Measurements from ENCODE around the gene ZFYVE28. TPM values are rescaled to one million over a fixed set of nuclear protein-coding genes. Genes with fewer than 3 reads are reported as not detected.

ZFYVE28 gene
- total RNA-seq, 6 donors from 2014 or later: 10.8 to 51.3 (median 15.2) TPM

GRCh38 chr4:2263926-2264321 lies 154.5 kb downstream of the ZFYVE28 start:
- peaks cover 42 to 55% (median 47%) of the 10 kb centered on the region in 4 donors for H3K4me1 ChIP-seq
- DNase-seq (no peak), ATAC-seq (ENCODE audit: low FRiP score in 2 of 2) (no peak)
- H3K4me3 ChIP-seq: no peak overlapping the region
- peaks cover 0 to 7% (median under 1%) of the 10 kb centered on the region in 4 donors for H3K36me3 ChIP-seq
- H3K27ac ChIP-seq: no peak overlapping the region
- 77 to 97% methylated on average over 6 of the region's 6 CpGs for WGBS, 2 donors
- no peaks in the 10 kb centered on the region for H3K27me3 ChIP-seq
- no peak for TF ChIP-seq POLR2A (IDR thresholded peaks at IDR 0.05)
- TF ChIP-seq CTCF (IDR thresholded peaks at IDR 0.05): no peak
- TF ChIP-seq POLR2AphosphoS5 (IDR thresholded peaks at IDR 0.05): no peak
- no peak for TF ChIP-seq EP300 (IDR thresholded peaks at IDR 0.05)
- no peaks in the 10 kb centered on the region for H3K9me3 ChIP-seq

DNA sequence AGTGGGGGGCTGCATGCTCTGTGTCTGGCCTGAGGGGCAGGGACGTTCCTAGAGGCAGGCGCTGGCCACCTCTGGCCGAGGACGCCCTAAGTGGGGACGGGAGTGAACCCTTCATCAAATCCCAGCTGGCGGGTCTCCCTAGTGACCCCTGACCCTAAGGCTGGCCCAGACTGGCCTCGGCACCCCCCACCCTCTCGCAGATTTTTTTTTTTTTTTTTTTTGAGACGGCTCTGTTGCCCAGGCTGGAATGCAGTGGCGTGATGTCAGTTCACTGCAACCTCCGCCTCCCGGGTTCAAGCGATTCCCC lies 155.5 kb downstream of the ZFYVE28 start:
- DNase-seq (no peak), ATAC-seq (ENCODE audit: low FRiP score in 2 of 2) (no peak)
- H3K27ac ChIP-seq: peak overlapping the region; percentile 94 to 98 (median 98)
- peaks cover 52 to 65% (median 57%) of the 10 kb centered on the region in 4 donors for H3K4me1 ChIP-seq
- peaks cover 0 to 13% (median 8%) of the 10 kb centered on the region in 4 donors for H3K36me3 ChIP-seq
- no peaks in the 10 kb centered on the region for H3K27me3 ChIP-seq
- no peak for TF ChIP-seq POLR2AphosphoS5 (IDR thresholded peaks at IDR 0.05)
- 43 to 54% methylated on average over 12 to 13 of the region's 13 CpGs for WGBS, 2 donors
- H3K4me3 ChIP-seq: peak overlapping the region; percentile 59 to 98 (median 82)
- no peaks in the 10 kb centered on the region for H3K9me3 ChIP-seq

DNA sequence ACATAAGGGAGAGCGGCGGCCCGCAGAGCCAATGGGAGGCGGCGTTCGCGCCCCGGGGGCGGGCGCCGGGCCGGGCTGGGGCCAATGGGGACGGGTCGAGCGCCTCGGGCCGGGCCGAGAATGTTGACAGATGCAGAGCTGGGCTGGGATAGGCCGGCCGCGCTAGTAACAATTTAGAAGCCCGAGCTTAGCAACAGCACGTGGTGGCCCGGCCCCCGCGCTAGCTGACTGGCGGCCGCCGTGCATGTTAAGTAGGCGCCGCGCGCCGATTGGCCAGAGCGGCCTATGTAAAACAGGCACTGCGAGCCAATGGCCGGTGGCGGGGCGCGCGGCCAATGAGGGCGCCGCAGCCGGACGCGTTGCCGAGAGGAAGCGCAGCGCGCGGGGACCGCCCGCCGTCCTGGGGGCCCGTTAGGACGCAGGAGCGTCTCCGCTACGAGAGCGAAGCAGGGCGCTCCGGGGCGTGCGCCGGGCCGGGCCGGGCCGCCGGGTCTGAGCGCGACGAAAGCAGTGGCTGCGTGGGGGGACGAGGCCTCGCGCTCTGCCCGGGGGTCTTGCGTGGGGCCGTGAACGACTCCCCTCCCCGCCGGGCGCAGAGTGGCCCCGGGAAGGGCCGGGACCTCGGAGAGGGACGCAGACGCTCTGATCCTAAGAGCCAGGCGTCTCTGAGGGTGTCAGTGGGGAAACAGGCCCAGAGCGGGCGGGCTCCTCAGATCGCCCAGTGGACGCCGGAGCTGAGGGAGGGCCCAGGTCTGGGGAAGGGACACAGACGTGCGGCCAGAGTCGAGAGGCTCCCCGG lies 156.1 kb downstream of the ZFYVE28 start:
- ATAC-seq (ENCODE audit: low FRiP score in 2 of 2) (peak; percentile 95 to 98), DNase-seq (peak; percentile 100)
- Histone ChIP-seq H3K36me3 (peaks cover 0 to 18% (median 10%) of the 10 kb centered on the region in 4 donors), H3K9me3 (no peaks in the 10 kb centered on the region), H3K27ac (peak overlapping the region; percentile 94 to 98 (median 98)), H3K4me1 (peaks cover 57 to 70% (median 62%) of the 10 kb centered on the region in 4 donors), H3K4me3 (peak overlapping the region; percentile 79 to 98 (median 90)), H3K27me3 (no peaks in the 10 kb centered on the region)
- WGBS, 2 donors: 0 to 1% methylated on average over 31 to 52 of the region's 98 CpGs
- TF ChIP-seq CTCF (IDR thresholded peaks at IDR 0.05) (peak in 2 of 6 experiments; percentile 19 to 20), POLR2AphosphoS5 (IDR thresholded peaks at IDR 0.05) (peak; percentile 88 to 94), EP300 (IDR thresholded peaks at IDR 0.05) (no peak), POLR2A (IDR thresholded peaks at IDR 0.05) (peak; percentile 61 to 99 (median 88))

DNA sequence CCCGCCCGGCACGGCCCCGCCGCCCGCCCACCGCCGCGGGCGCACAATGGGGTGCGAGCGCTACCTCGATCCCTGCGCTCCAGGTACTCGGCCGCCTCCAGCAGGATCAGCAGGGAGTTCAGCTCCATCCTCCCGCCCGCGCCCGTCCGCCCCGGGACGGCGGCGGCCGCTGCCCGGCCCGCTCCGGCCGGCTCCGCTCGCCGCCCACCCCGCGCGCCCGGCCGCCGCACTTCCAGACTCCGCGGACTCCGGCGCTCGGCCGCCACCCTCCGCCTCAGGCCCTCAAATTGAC lies 156.6 kb downstream of the ZFYVE28 start, which contains the start of gene MXD4:
TSS of gene MXD4 (minus strand) at position 257 of the 292 bp plus-strand sequence. CDS start at position 128, 129 bp downstream.
- WGBS, 2 donors: 0% methylated on average over 3 of the region's 46 CpGs; no CpG with 5 or more reads in 1 of the 2 donors
- Histone ChIP-seq H3K4me3 (peak within 1 kb of the TSS; percentile 79 to 98 (median 93)), H3K36me3 (peaks cover 0 to 19% (median 10%) of the 10 kb centered on the region in 4 donors), H3K4me1 (peaks cover 61 to 72% (median 67%) of the 10 kb centered on the region in 4 donors), H3K27me3 (no peaks in the 10 kb centered on the region), H3K9me3 (no peaks in the 10 kb centered on the region), H3K27ac (peak within 1 kb of the TSS; percentile 94 to 98 (median 98))
- no peak for ATAC-seq (ENCODE audit: low FRiP score in 2 of 2)
- no peak for DNase-seq
- TF ChIP-seq CTCF (IDR thresholded peaks at IDR 0.05) (no peak), POLR2A (IDR thresholded peaks at IDR 0.05) (no peak), EP300 (IDR thresholded peaks at IDR 0.05) (no peak), POLR2AphosphoS5 (IDR thresholded peaks at IDR 0.05) (peak in 1 of 2 donors; percentile 71)

GRCh38 chr4:2261110-2261852 lies 157.2 kb downstream of the ZFYVE28 start:
- Histone ChIP-seq H3K9me3 (no peaks in the 10 kb centered on the region), H3K36me3 (peaks cover 0 to 19% (median 12%) of the 10 kb centered on the region in 4 donors), H3K27ac (peak overlapping the region; percentile 92 to 98 (median 95)), H3K4me3 (peak overlapping the region; percentile 79 to 98 (median 93)), H3K4me1 (peaks cover 61 to 73% (median 68%) of the 10 kb centered on the region in 4 donors), H3K27me3 (no peaks in the 10 kb centered on the region)
- ATAC-seq (ENCODE audit: low FRiP score in 2 of 2) (peak in 1 of 2 donors; percentile 48), DNase-seq (peak; percentile 61 to 95)
- TF ChIP-seq POLR2AphosphoS5 (IDR thresholded peaks at IDR 0.05) (peak in 1 of 2 donors; percentile 41), POLR2A (IDR thresholded peaks at IDR 0.05) (peak in 2 of 4 donors; percentile 19), CTCF (IDR thresholded peaks at IDR 0.05) (no peak), EP300 (IDR thresholded peaks at IDR 0.05) (no peak)
- WGBS, 2 donors: 0% methylated on average over 4 to 32 of the region's 91 CpGs
